GM19035 (cell line): ENCODE results near the gene PGAM2.

ENCODE experiments used
- ATAC-seq: cut with Tn5 transposase; IDR thresholded peaks from one replicate; pipeline ENCODE4 v1.9.1; 2021; ENCODE audit not compliant: unreplicated experiment

The PGAM2 gene

DNA sequence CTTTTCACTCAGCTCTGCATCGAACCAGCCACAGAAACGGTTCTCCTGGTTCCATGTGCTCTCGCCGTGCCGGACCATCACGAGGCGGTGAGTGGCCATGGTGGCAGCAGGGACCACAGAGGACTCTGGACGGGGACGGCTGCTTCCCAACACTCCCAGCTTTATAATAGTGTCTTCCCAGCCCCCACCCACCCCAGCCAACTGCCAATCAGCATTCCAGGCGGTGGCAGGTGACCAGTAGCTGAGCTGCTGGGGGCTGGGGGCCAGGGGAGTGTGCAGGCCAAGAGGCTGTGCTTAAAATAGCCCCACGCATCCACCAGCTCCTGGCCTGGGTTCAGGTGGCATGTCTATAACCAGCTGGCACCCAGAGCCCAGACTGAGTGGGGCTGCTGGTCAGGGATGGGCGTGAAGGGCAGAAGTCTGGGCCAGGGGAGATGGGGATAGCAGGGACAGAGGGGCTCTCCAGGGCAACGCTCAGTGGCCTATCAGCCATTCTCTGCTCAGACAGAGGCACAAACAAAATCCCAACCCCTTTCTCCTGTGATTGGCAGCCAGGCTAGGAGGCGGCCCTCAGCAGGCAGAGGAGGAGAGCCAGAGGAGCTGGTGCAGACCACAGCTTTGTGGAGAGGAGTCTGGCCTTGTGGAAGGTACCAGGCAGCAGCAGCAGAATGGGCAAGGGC lies at the start of gene PGAM2:
Gene PGAM2, minus strand, starts transcription at position 137 of the 680 bp plus-strand sequence. Its CDS starts 38 bp downstream, at position 99.
- no peak for ATAC-seq

DNA sequence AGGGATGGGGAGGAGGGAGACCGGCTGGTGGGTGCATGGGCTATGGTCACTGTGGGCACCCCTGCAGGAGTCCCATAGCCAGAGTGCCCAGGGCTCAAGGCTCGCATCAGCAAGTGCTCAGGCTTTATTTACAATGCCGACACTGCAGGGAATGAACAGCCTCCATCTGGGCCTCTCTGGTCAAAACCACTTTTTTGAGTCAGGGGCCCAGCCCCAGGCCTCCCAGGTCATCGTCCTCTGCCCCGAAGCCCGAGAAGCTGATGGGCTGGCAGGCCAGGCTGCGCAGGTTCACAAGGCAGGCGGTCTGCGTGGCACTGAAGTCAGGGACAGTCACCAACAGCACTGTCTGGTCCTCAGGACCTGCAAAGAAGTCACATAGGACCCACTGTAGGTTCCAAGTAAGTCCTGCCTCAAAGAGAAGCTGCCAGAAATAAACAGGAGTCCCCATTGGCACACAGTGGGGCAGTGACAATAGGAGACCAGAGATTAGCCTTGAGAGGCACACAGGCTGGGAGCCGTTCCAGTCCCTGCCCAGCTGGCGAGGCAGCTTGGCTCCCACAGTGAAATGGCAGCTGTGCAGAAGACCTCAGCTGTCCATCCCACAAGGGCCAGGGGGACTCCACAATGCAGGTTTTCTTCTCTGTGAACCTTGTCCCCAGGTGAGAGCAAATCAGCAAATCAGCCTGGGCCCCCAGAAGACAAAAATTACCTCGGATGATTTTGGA lies 49.4 kb upstream of the PGAM2 start:
- ATAC-seq, result no peak

DNA sequence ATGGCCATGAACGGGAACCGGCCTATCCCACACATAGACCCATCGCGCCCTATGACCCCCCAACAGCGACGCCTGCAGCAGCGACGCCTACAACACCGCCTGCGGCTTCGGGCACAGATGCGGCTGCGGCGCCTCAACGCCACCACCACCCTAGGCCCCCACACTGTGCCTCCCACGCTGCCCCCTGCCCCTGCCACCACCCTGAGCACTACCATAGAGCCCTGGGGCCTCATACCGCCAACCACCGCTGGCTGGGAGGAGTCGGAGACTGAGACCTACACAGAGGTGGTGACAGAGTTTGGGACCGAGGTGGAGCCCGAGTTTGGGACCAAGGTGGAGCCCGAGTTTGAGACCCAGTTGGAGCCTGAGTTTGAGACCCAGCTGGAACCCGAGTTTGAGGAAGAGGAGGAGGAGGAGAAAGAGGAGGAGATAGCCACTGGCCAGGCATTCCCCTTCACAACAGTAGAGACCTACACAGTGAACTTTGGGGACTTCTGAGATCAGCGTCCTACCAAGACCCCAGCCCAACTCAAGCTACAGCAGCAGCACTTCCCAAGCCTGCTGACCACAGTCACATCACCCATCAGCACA lies 48.5 kb upstream of the PGAM2 start:
- no peak for ATAC-seq

DNA sequence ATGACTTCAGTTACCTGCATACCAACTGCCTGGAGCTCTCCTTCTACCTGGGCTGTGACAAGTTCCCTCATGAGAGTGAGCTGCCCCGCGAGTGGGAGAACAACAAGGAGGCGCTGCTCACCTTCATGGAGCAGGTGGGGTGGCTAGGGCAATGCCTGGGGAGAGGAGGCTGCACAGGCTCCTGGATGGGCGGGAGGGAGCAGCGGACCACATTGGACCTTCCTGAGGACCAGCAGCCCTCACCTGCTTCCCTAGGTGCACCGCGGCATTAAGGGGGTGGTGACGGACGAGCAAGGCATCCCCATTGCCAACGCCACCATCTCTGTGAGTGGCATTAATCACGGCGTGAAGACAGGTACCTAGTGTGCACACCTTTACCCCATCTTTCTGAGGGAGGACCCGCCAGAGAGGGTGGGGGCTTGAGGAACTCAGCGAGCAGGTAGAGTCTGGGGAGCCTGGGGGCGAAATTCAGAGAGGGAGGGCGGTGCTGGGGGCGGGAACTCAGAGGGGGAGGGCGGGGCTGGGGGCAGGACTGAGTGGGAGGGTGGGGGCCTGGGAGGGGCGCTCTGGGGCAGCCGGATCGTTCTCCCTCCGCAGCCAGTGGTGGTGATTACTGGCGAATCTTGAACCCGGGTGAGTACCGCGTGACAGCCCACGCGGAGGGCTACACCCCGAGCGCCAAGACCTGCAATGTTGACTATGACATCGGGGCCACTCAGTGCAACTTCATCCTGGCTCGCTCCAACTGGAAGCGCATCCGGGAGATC lies 47.8 kb upstream of the PGAM2 start:
- no peak for ATAC-seq

DNA sequence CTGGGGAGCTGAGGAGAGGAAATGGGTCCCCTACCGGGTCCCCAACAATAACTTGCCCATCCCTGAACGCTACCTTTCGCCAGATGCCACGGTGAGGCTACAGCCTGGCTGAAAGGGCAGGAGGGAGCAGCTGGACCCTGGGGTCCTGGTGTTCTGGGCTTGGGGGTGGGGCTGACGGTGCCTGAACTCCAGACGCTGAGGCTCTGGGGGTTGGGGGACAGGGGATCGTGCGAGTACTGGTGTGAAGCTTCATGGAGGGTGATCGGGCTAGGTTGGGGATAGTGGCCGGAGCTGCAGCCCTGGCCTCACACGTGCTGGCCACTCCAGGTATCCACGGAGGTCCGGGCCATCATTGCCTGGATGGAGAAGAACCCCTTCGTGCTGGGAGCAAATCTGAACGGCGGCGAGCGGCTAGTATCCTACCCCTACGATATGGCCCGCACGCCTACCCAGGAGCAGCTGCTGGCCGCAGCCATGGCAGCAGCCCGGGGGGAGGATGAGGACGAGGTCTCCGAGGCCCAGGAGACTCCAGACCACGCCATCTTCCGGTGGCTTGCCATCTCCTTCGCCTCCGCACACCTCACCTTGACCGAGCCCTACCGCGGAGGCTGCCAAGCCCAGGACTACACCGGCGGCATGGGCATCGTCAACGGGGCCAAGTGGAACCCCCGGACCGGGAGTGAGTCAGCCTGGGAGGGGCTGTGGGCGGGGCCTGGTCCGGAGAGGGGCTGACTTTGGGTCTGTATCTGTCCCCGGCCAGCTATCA lies 47.0 kb upstream of the PGAM2 start:
- ATAC-seq, result no peak

DNA sequence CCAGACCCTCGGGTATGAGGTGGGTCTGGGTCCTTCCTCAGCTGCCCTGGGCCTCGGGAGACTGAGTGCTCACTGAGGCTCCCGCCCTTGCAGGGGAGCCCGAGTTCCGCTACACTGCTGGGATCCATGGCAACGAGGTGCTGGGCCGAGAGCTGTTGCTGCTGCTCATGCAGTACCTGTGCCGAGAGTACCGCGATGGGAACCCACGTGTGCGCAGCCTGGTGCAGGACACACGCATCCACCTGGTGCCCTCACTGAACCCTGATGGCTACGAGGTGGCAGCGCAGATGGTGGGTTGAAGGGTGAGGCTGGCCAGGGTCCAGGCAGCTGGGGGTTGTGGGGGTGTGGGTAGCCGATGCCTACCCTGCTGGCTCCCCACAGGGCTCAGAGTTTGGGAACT lies 46.4 kb upstream of the PGAM2 start:
- no peak for ATAC-seq

DNA sequence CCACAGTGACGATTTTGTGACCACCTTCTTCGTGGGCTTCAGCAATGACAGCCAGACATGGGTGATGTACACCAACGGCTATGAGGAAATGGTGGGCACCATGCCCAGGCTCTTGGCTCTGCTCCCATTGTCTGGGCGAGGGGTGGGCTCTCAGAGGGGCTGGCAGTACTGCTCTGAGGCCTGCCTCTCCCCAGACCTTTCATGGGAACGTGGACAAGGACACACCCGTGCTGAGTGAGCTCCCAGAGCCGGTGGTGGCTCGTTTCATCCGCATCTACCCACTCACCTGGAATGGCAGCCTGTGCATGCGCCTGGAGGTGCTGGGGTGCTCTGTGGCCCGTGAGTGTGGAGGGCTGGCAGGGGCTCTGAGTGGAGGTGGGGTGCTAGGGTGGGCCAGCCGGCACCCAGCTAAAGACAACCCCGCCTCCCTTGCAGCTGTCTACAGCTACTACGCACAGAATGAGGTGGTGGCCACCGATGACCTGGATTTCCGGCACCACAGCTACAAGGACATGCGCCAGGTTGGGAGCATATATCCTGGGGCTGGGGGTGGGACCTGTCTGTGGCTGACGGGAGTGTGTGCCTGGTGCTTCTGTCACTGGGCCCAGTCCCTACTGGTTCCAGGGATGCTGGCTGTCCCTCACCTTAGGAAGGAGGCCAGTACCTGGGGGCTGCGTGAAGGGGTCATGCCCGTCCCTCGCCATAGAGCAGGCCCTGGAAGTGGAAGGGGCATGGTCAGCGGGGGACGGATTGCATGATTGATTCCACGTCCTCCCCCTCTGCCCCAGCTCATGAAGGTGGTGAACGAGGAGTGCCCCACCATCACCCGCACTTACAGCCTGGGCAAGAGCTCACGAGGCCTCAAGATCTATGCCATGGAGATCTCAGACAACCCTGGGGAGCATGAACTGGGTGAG lies 45.6 kb upstream of the PGAM2 start:
- no peak for ATAC-seq

DNA sequence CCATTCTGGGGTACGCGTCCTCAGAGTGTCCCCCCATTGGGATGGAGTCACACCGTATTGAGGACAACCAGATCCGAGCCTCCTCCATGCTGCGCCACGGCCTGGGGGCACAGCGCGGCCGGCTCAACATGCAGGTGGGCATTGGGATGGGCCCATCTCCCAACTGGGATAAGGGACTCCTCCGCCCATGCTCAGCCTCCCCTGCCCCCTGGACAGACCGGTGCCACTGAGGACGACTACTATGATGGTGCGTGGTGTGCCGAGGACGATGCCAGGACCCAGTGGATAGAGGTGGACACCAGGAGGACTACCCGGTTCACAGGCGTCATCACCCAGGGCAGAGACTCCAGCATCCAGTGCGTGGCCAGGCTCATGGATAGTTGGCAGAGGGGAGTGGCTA lies 44.6 kb upstream of the PGAM2 start:
- ATAC-seq, result no peak

DNA sequence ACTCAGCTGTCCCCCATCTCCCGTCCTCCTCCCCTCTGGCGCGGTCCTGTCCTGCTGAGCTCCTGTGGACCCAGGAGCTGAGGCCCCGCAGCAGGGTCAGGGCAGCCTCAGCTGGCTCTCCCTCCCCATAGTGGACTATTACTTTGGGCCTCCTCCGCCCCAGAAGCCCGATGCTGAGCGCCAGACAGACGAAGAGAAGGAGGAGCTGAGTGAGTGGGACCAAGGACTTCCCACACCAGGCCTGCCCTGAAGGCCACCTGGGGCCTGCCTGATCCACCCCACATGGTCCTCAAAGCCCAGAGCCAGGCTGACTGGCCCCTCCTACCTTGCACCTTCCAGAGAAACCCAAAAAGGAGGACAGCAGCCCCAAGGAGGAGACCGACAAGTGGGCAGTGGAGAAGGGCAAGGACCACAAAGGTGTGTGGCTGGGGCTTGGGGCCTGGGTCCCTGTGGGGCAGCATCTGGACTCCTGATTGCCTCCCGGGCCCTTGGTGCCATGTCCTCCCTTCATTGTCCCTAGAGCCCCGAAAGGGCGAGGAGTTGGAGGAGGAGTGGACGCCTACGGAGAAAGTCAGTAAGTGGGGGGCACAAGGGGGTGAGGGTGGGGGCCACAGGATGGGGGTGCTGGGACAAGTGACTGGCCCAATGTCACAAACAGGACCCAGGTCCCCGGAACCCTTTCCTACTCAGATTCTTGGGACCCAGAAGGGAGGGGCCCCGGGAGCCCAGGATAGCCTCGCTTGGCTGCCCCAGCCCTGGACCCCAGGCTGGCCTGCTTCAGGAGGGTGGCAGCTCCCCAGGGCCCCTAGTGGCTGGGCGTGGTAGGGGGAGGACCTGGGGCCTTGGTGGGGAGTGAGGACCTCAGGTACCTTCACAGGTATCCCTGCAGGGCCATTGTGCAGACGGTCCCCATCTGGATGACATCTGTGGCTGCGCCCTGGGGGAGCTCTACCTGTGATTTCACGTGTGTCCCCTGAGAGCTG lies 43.7 kb upstream of the PGAM2 start:
- no peak for ATAC-seq

DNA sequence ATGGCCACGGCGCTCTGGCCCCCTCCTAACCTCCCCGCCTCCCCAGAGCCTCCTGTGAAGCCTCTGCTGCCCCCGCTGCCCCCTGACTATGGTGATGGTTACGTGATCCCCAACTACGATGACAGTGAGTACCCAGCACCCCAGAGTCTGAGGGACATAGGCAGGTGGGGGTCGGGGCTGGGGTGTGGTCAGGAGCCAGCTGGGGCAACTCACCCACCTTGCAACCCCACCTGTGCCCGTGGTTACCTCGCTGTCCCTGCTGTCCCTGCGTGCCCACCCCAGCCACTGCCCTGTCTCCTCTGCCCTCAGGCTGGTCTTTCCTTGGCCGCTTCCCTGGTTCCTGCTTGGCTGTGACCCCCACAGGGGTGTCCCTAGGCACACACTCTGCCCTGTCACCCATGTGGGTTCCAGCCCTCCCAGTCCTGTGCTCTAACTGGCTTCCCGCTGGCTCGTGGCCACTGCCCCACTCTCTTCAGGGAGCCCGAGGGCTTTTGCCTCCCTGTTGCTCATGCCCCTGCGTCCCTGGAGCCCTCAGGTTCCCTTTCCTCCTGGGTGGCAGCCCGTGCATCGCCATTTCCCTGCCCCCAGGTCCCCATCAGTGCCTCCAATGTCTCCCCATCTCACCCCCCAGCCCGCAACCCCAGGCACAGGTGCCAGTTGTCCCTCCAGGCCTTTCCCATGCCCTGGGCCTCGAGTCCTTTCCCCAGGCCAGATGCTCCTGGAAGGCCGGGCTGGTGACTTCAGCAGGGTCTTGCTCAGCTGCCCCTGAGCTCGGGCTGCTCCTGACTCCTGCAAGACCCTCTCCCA lies 42.8 kb upstream of the PGAM2 start:
- ATAC-seq, result no peak

DNA sequence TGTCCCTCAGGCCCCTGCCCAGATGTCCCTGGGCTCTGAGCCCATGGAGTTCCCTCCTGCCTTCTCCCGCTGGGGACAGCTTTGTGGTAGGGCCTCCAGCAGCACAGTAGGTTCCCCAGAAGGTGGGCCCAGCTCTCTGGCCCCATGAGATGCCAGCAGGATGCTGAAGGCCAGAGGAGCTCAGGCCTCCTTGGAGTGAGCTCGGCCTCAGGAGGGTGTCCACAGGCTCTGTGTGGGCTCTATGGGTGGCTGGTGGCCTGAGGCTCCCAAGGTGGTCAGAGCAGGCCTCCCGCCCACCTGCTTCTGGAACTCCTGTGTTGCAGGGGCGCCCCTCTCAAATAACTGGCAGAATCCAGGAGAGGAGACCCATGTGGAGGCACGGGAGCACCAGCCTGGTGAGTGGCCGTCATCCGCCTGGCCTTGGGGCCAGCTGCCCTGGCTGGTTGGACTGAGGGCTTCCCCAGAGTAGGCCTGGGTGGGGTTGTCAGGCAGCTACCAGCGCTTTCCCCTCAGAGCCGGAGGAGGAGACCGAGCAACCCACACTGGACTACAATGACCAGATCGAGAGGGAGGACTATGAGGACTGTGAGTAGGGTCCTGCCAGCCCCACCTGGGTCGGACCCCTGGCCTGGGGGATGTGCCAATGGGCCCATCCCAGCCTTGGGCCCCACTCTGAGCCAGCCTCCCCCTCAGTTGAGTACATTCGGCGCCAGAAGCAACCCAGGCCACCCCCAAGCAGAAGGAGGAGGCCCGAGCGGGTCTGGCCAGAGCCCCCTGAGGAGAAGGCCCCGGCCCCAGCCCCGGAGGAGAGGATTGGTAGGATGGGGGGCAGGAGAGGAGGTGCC lies 42.0 kb upstream of the PGAM2 start:
- no peak for ATAC-seq

DNA sequence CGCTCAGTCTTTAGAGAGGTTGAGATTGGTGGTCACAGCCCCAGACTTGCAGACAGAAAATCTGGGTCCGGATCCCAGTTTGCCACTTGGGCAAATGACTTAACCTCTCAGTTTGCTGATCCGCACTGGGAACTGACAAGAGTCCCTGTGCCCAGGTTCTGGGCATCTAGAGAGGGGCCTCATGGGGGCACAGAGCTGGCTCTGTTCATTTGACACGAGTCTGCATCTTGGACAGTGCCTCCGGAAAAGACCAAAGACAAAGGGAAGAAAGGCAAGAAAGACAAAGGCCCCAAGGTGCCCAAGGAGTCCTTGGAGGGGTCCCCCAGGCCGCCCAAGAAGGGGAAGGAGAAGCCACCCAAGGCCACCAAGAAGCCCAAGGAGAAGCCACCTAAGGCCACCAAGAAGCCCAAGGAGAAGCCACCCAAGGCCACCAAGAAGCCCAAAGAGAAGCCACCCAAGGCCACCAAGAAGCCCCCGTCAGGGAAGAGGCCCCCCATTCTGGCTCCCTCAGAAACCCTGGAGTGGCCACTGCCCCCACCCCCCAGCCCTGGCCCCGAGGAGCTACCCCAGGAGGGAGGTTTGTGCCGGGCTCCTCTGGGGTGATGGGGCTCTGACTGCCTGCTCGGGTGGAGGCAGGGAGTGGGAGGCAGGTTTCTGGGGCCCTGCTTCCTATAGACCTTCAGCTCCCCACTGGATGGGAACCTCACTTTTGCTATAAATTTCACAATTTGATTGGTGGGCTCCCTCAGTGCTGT lies 41.1 kb upstream of the PGAM2 start:
- no peak for ATAC-seq

DNA sequence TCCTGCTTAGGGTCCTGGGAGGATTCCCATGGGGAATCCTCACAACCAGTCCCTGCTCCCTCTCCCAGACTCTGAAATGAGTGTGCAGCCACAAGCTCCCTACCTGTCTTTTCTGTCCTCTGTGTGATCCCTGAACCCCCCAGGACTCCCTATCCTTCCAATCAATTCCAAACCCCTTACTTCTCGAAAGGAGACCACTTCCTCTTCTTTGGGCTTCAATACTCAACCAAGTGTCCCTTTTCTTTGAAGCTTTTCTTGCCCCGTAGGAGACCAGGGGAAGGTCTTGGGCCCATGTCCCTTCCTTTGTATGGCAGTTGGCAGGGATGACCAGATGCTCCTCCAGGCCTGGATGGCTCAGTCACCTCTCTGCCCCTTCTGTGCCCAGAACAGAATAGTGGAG lies 40.5 kb upstream of the PGAM2 start:
- no peak for ATAC-seq

DNA sequence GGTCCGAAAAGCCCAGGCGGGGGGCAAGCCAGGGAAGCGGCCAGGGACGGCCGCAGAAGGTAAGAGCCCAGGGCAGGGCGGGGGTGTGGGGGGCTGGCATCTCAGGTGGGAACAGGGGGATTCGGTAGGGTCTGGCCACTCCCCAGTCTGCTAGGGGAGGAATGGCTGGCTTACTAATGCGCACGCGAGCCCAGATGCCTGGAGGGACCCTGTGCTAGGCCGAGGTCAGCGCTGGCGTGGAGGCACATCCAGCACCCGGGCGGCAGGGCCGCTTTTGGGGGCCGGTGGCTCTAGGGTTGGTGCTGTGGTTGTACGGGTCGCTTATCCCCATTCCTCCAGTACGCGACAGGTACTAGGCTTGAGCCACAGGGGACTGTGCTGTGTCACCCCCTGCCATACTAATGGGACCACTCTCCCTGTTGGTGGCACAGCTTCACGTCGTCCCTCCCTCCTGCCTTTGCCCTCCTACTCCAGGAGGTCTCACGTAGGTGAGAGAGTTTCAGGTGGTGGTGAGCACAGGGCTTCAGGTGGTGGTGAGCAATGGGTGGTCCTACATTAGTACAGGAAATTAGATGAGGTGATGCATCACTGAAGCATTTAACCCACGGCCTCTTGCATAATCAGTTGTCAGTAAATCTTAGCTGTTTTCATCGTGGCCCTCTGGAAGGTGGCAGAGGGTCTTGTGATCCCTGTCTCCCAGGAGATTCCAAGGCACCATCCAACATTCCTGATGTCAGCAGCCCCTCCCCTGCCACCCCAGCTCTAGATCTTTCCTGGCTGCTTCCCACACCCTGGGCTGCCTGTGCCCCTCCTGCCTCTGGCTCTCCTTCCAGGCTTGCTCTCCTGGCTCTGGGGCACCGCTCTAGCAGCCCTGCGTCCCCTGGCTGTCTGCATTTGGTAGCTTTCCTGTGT lies 39.7 kb upstream of the PGAM2 start:
- no peak for ATAC-seq
